Trophoblast cell (in vitro differentiated cells and primary cell): ENCODE measurements around the gene KDM4B.

Source experiments
- DNase-seq, 2 donors: peaks; one replicate each; pipeline ENCODE4 v3.0.0-alpha.2; 2016
- H2AFZ ChIP-seq: 2 replicates; pipeline ENCODE4 v1.6.1; 2013; ENCODE audit warnings: low read length, moderate library complexity, mild to moderate bottlenecking; ENCODE audit not compliant: insufficient read depth, poor library complexity
- H2AK5ac ChIP-seq: 2 replicates; pipeline ENCODE4 v1.6.1; 2013; ENCODE audit warnings: mild to moderate bottlenecking, low read length
- H2BK120ac ChIP-seq: 2 replicates; pipeline ENCODE4 v1.6.1; 2013; ENCODE audit warnings: low read length, mild to moderate bottlenecking, moderate library complexity; ENCODE audit not compliant: insufficient read depth, poor library complexity
- H2BK12ac ChIP-seq: 2 replicates; pipeline ENCODE4 v1.6.1; 2013; ENCODE audit warnings: mild to moderate bottlenecking, low read length, moderate library complexity
- H2BK5ac ChIP-seq: 2 replicates; pipeline ENCODE4 v1.6.1; 2013; ENCODE audit warnings: low read length, low read depth, moderate library complexity, mild to moderate bottlenecking; ENCODE audit not compliant: poor library complexity
- H3K14ac ChIP-seq: 2 replicates; pipeline ENCODE4 v1.6.1; 2013; ENCODE audit warnings: mild to moderate bottlenecking, low read length
- H3K18ac ChIP-seq: 2 replicates; pipeline ENCODE4 v1.6.1; 2013; ENCODE audit warnings: mild to moderate bottlenecking, low read length
- H3K23ac ChIP-seq: 2 replicates; pipeline ENCODE4 v1.6.1; 2013; ENCODE audit warnings: low read length
- H3K27ac ChIP-seq: 2 replicates; pipeline ENCODE4 v1.5.1; 2013; ENCODE audit warnings: low read depth, mild to moderate bottlenecking, inconsistent platforms, low read length, moderate library complexity
- H3K27me3 ChIP-seq: 2 replicates; pipeline ENCODE4 v1.6.1; 2013; ENCODE audit warnings: inconsistent platforms, mild to moderate bottlenecking, low read length, moderate library complexity; ENCODE audit not compliant: insufficient read depth
- H3K36me3 ChIP-seq, 2 experiments: 1 replicate in 1 of 2; 2 replicates in 1 of 2; pipeline ENCODE4 v1.6.1; 2013; ENCODE audit warnings: low read length in 2 of 2, mild to moderate bottlenecking in 2 of 2, moderate library complexity in 1 of 2; ENCODE audit not compliant: insufficient read depth in 2 of 2, control insufficient read depth in 1 of 2
- H3K4ac ChIP-seq: 2 replicates; pipeline ENCODE4 v1.6.1; 2013; ENCODE audit warnings: low read depth, mild to moderate bottlenecking, low read length, moderate library complexity
- H3K4me1 ChIP-seq, 2 experiments: 1 replicate in 1 of 2; 2 replicates in 1 of 2; pipeline ENCODE4 v1.6.1; 2013; ENCODE audit warnings: low read length in 2 of 2, mild to moderate bottlenecking in 2 of 2, moderate library complexity in 1 of 2; ENCODE audit not compliant: insufficient read depth in 2 of 2, control insufficient read depth in 1 of 2
- H3K4me2 ChIP-seq: 2 replicates; pipeline ENCODE4 v1.6.1; 2013; ENCODE audit warnings: inconsistent platforms, mild to moderate bottlenecking, low read length, moderate library complexity
- H3K4me3 ChIP-seq: 2 replicates; pipeline ENCODE4 v1.5.1; 2013; ENCODE audit warnings: mild to moderate bottlenecking, low read depth, low read length, inconsistent platforms
- H3K79me1 ChIP-seq: one replicate; pipeline ENCODE4 v1.6.1; 2013; ENCODE audit warnings: low read length
- H3K79me2 ChIP-seq: 2 replicates; pipeline ENCODE4 v1.6.1; 2013; ENCODE audit warnings: low read length, mild to moderate bottlenecking; ENCODE audit not compliant: control insufficient read depth, insufficient read depth, poor library complexity
- H3K9ac ChIP-seq: 2 replicates; pipeline ENCODE4 v1.6.1; 2013; ENCODE audit warnings: mild to moderate bottlenecking, low read length
- H3K9me3 ChIP-seq: 2 replicates; pipeline ENCODE4 v1.6.1; 2013; ENCODE audit warnings: low read depth, mild to moderate bottlenecking, control low read depth, inconsistent platforms, low read length; ENCODE audit not compliant: insufficient read depth
- H4K12ac ChIP-seq: 2 replicates; pipeline ENCODE4 v1.6.1; 2013; ENCODE audit warnings: low read depth, mild to moderate bottlenecking, low read length, moderate library complexity
- H4K8ac ChIP-seq: 2 replicates; pipeline ENCODE4 v1.6.1; 2013; ENCODE audit warnings: low read depth, mild to moderate bottlenecking, low read length, moderate library complexity
- H4K91ac ChIP-seq: one replicate; pipeline ENCODE4 v1.6.1; 2013; ENCODE audit warnings: low read depth, mild to moderate bottlenecking, low read length, moderate library complexity
- WGBS: extraction: QIAGEN DNeasy Blood & Tissue Kit; methylation state at CpG from one replicate; pipeline ENCODE4 v1.1.7; 2013; ENCODE audit warnings: missing lambda C conversion rate; ENCODE audit not compliant: insufficient read length, insufficient coverage; ENCODE audit errors: extremely low coverage; 5-methylcytosine and 5-hydroxymethylcytosine counted together

KDM4B gene

DNA sequence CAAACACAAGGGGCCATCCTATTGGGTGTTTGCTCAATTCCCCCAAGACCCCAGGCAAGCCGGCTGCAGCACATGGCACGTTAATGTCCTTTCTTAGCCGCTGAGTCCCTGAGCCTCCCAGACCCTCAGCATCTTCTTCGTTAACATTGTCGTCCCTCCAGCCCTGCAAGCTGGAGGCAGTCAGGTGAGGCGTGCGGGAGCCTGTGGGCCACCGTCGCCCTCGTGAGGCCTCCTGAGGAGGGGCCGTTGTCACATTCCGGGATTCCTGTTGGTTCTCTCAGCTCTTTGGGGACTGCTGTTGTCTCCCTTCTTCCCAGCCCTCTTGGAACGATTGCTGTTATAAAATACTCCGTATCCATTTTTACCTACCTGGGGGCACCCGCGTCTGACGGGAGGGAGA lies 140.6 kb downstream of the KDM4B start:
- H3K9ac ChIP-seq: no peak overlapping the region
- no peaks in the 10 kb centered on the region for H3K79me2 ChIP-seq
- no peak overlapping the region for H3K4me2 ChIP-seq
- H3K27ac ChIP-seq: no peak overlapping the region
- peaks cover 77 to 80% of the 10 kb centered on the region in 2 experiments for H3K36me3 ChIP-seq
- H2BK120ac ChIP-seq: no peak overlapping the region
- H3K27me3 ChIP-seq: no peaks in the 10 kb centered on the region
- no peak overlapping the region for H4K91ac ChIP-seq
- no peak overlapping the region for H3K4ac ChIP-seq
- H2AFZ ChIP-seq: no peak overlapping the region
- H4K12ac ChIP-seq: no peak overlapping the region
- H3K79me1 ChIP-seq: no peaks in the 10 kb centered on the region
- no peak overlapping the region for H3K4me3 ChIP-seq
- WGBS: no CpG with 5 or more reads among the region's 17 CpGs
- H2BK5ac ChIP-seq: no peak overlapping the region
- no peaks in the 10 kb centered on the region for H3K9me3 ChIP-seq
- no peak overlapping the region for H2AK5ac ChIP-seq
- H3K14ac ChIP-seq: no peak overlapping the region
- no peak overlapping the region for H3K23ac ChIP-seq
- no peak for DNase-seq
- no peak overlapping the region for H3K18ac ChIP-seq
- no peak overlapping the region for H2BK12ac ChIP-seq
- H3K4me1 ChIP-seq: peaks cover 9 to 16% of the 10 kb centered on the region in 2 experiments
- no peak overlapping the region for H4K8ac ChIP-seq

DNA sequence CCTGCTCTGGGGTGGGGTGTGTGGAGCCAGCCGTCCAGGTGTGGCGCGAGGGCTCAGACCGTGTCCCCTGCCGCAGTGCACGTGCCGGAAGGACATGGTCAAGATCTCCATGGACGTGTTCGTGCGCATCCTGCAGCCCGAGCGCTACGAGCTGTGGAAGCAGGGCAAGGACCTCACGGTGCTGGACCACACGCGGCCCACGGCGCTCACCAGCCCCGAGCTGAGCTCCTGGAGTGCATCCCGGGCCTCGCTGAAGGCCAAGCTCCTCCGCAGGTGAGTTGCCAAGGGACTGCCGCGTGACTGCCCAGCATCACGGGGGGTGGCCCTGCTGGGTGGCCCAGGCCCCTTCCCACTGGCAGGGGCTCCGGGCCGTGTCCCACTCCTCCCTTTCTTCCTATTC lies 141.6 kb downstream of the KDM4B start:
- no peak overlapping the region for H3K4ac ChIP-seq
- H2BK12ac ChIP-seq: no peak overlapping the region
- H2BK120ac ChIP-seq: no peak overlapping the region
- no CpG with 5 or more reads among the region's 27 CpGs for WGBS
- H3K9ac ChIP-seq: no peak overlapping the region
- H3K4me2 ChIP-seq: no peak overlapping the region
- H3K27me3 ChIP-seq: no peaks in the 10 kb centered on the region
- no peak overlapping the region for H4K91ac ChIP-seq
- H3K4me1 ChIP-seq: peaks cover 9 to 16% of the 10 kb centered on the region in 2 experiments
- no peak for DNase-seq
- H2BK5ac ChIP-seq: no peak overlapping the region
- H2AK5ac ChIP-seq: no peak overlapping the region
- no peak overlapping the region for H3K23ac ChIP-seq
- no peak overlapping the region for H3K27ac ChIP-seq
- no peak overlapping the region for H4K12ac ChIP-seq
- H3K18ac ChIP-seq: no peak overlapping the region
- H3K4me3 ChIP-seq: no peak overlapping the region
- H3K79me1 ChIP-seq: no peaks in the 10 kb centered on the region
- H4K8ac ChIP-seq: no peak overlapping the region
- H3K36me3 ChIP-seq: peaks cover 76% of the 10 kb centered on the region in 2 experiments
- H3K14ac ChIP-seq: no peak overlapping the region
- no peaks in the 10 kb centered on the region for H3K79me2 ChIP-seq
- H2AFZ ChIP-seq: no peak overlapping the region
- H3K9me3 ChIP-seq: peaks cover 2% of the 10 kb centered on the region

GRCh38 chr19:5111051-5111450 lies 142.1 kb downstream of the KDM4B start:
- Histone ChIP-seq H3K79me1 (no peaks in the 10 kb centered on the region), H3K14ac (no peak overlapping the region), H3K23ac (no peak overlapping the region), H3K9me3 (peaks cover 2% of the 10 kb centered on the region), H3K4me3 (no peak overlapping the region), H3K18ac (no peak overlapping the region), H3K9ac (no peak overlapping the region), H2AFZ (no peak overlapping the region), H3K27me3 (no peaks in the 10 kb centered on the region), H2BK12ac (no peak overlapping the region), H3K4me1 (peaks cover 9 to 16% of the 10 kb centered on the region in 2 experiments), H4K12ac (no peak overlapping the region), H4K8ac (no peak overlapping the region), H3K79me2 (no peaks in the 10 kb centered on the region), H2BK120ac (no peak overlapping the region), H2AK5ac (no peak overlapping the region), H3K4me2 (no peak overlapping the region), H3K36me3 (peaks cover 73 to 75% of the 10 kb centered on the region in 2 experiments), H3K27ac (no peak overlapping the region), H3K4ac (no peak overlapping the region), H4K91ac (no peak overlapping the region), H2BK5ac (no peak overlapping the region)
- WGBS: no CpG with 5 or more reads among the region's 21 CpGs
- no peak for DNase-seq

DNA sequence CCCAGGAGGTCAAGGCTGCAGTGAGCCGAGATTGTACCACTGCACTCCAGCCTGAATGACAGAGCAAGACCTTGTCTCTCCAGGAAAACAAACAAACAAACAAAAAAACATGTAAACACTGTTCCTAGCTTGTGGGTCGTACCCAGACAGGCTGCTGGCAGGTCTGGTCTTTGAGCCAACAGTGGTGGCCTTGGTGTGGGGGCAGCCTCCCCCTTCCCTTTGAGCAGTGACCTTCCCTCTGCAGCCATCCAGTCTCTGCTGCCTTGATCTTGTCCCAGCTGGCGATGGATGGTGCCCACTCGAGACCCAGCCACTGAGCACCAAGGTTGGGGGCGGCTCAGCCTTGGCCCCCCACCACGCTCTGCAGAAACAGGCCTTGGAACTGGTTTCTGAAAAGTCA lies 143.3 kb downstream of the KDM4B start:
- Histone ChIP-seq H3K4me1 (peaks cover 9 to 16% of the 10 kb centered on the region in 2 experiments), H3K4me2 (no peak overlapping the region), H2AFZ (no peak overlapping the region), H3K18ac (peak overlapping the region; percentile 17), H3K79me1 (no peaks in the 10 kb centered on the region), H4K12ac (no peak overlapping the region), H3K23ac (no peak overlapping the region), H2AK5ac (no peak overlapping the region), H3K14ac (no peak overlapping the region), H3K27me3 (no peaks in the 10 kb centered on the region), H3K4ac (no peak overlapping the region), H3K79me2 (no peaks in the 10 kb centered on the region), H3K9me3 (peaks cover 2% of the 10 kb centered on the region), H3K36me3 (peaks cover 64 to 66% of the 10 kb centered on the region in 2 experiments), H3K4me3 (no peak overlapping the region), H3K9ac (no peak overlapping the region), H2BK120ac (peak overlapping the region; percentile 7), H2BK12ac (no peak overlapping the region), H3K27ac (no peak overlapping the region), H2BK5ac (no peak overlapping the region), H4K8ac (no peak overlapping the region), H4K91ac (no peak overlapping the region)
- no peak for DNase-seq
- WGBS: no CpG with 5 or more reads among the region's 6 CpGs
